ENCODE data around the gene SUSD1.

- TF ChIP-seq EZH2phosphoT487 (IDR thresholded peaks at IDR 0.05; ENCODE audit: insufficient read depth, low read depth), result no peak
- no peak for TF ChIP-seq EZH2 (IDR thresholded peaks at IDR 0.05; ENCODE audit: insufficient read depth, poor library complexity, severe bottlenecking)
These were observed 98.3 kb downstream of the SUSD1 start for GRCh38 chr9:112076814-112077213.
